ENCODE data around the gene MAMSTR. TPM values are rescaled to one million over a fixed set of nuclear protein-coding genes. Genes with fewer than 3 reads are reported as not detected.

The MAMSTR gene
- total and polyA plus RNA-seq, 2 of the 4 experiments (the other 2 are of a cell fraction): 0.18 to 1.9 TPM

DNA sequence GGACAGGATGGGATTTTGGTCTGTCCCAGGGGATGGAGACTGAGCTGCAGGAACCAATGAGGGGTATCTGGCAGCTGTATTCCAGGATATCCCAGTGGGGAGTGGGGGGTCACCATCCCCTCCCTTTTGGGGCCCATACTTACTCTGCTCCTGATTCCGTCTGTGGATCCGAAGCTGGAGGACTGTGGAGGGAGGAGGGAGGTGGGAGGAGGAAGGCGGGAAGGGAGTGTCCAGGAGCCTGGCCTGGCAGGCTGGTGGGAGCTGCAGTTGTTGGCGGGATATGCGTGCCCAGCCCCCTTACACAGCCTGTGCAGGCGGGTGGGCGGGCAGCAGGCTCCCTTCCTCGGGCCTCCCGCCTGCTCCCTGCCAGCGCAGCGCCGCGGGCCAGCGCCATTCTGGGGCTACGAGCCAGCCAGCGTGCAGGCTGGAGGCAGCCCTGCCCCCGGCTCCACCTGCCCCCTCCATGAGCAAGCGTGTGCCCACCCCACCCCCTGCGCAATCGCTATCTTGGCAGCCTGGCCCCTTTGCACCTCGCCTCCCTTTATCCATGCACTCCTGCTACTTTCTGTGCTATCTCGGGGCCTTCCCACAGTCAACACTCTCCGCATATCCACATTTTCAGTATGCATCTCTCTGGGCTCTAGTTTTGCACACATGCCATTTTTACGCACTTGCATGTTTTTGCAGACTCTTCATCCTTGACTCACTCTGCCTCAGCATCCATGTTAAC is 2.8 kb downstream of the MAMSTR start:
- Histone ChIP-seq H3K27me3 (ENCODE audit: control insufficient read depth, insufficient read depth, low read length) (no peaks in the 10 kb centered on the region), H3K4me3 (ENCODE audit: insufficient read depth, low read depth, low read length) (peak overlapping the region; percentile 8; the same call in 1 of the 2 replicates), H2BK120ac (ENCODE audit: low read depth, low read length) (peak overlapping the region; percentile 75), H3K4me2 (ENCODE audit: low read depth, low read length) (peak overlapping the region; percentile 51), H3K56ac (ENCODE audit: extremely low read depth, insufficient read depth, low read length) (peak overlapping the region; percentile 47; the same call in 1 of the 2 replicates), H3K23ac (ENCODE audit: low read depth, low read length) (peak overlapping the region; percentile 61), H2AK9ac (replicated peaks; ENCODE audit: low read depth, low read length, poor library complexity) (peak overlapping the region; percentile 97), H4K91ac (ENCODE audit: insufficient read depth, low read depth, low read length) (peak overlapping the region; percentile 66), H2BK20ac (ENCODE audit: low read depth, low read length) (peak overlapping the region; percentile 59), H3K36me3 (ENCODE audit: control insufficient read depth, insufficient read depth, low read length) (no peaks in the 10 kb centered on the region), H3K9me3 (ENCODE audit: control insufficient read depth, insufficient read depth, low read length) (no peaks in the 10 kb centered on the region), H3K9me1 (ENCODE audit: insufficient read depth, low read length) (peaks cover 7% of the 10 kb centered on the region; the same call in 1 of the 2 replicates), H2BK15ac (ENCODE audit: low read depth, low read length) (peak overlapping the region; percentile 80; the same call in 2 of the 3 replicates), H3K18ac (ENCODE audit: low read depth, low read length) (0 out of 2 replicates have a peak overlapping the region, but pooled peaks have one; percentile 2), H2AFZ (replicated peaks; ENCODE audit: low read length, poor library complexity) (peak overlapping the region; percentile 92), H4K8ac (ENCODE audit: low read depth in 2 of 2, low read length in 2 of 2) (peak overlapping the region; percentile 89), H3K27ac (ENCODE audit: insufficient read depth, low read length) (peak overlapping the region; percentile 52), H2BK5ac (ENCODE audit: low read depth, low read length, poor library complexity, severe bottlenecking) (peak overlapping the region; percentile 36), H3K9ac (ENCODE audit: low read depth, low read length) (peak overlapping the region; percentile 34; the same call in 1 of the 2 replicates), H2AK5ac (ENCODE audit: low read depth, low read length) (peak overlapping the region; percentile 91), H4K20me1 (ENCODE audit: insufficient read depth, low read length) (no peaks in the 10 kb centered on the region), H3K14ac (replicated peaks; ENCODE audit: low read depth, low read length) (peak overlapping the region; percentile 86), H3K4ac (ENCODE audit: low read depth, low read length) (peak overlapping the region; percentile 91), H4K5ac (ENCODE audit: low read depth, low read length) (peak overlapping the region; percentile 78), H3K4me1 (ENCODE audit: control insufficient read depth, insufficient read depth, low read length) (peaks cover 15% of the 10 kb centered on the region), H3K79me1 (ENCODE audit: low read depth in 1 of 2, low read length in 2 of 2) (peaks cover 6 to 32% of the 10 kb centered on the region in 2 experiments; a peak in 3 of 4 replicates)
- WGBS, 2 experiments (ENCODE audit: extremely low coverage in 2 of 2, insufficient read length in 1 of 2): 3% methylated on average over 14 of the region's 24 CpGs; no CpG with 5 or more reads in 1 of the 2 experiments
- dilution Hi-C loops (cut with HindIII; ENCODE audit: low sequenced_read_pairs, unreplicated experiment): no loop called here
- BruUV-seq (replicated peaks): no TSS peak
- TF ChIP-seq MAFK (IDR thresholded peaks at IDR 0.05; ENCODE audit: low read depth, low read length) (0 out of 2 replicates have a peak, but pooled peaks have one; percentile 35), MAZ (IDR thresholded peaks at IDR 0.05; ENCODE audit: borderline replicate concordance, low read depth, low read length) (peak; percentile 30; the same call in 1 of the 2 replicates), BHLHE40 (IDR thresholded peaks at IDR 0.05; ENCODE audit: low read depth, low read length) (no peak)
- CTCF ChIA-PET: interaction anchor here (0.7 to 1.5 kb wide), 3 partner anchors 41 to 277 kb away, joined by 3 read pairs; partner anchors contain the start of genes GYS1 and RUVBL2
- DNase-seq: peak; percentile 52
- in situ Hi-C loops (cut with MboI; ENCODE audit: low sequenced_read_pairs): no loop called here
- no peak for ATAC-seq (ENCODE audit: low read depth)
- intact Hi-C loops (cut with micrococcal nuclease): no loop called here
- POLR2A ChIA-PET (ENCODE audit: unreplicated experiment): interaction anchor here (0.6 kb wide), 3 partner anchors 9 to 216 kb away, joined by 3 to 4 read pairs (median 3); no protein-coding TSS in a partner anchor
